COLO668 (cell line): ENCODE measurements around the gene ZNF578.
"Not testable (repeated sequence)": the region's sequence is repeated elsewhere in the genome, so short reads cannot be mapped to it uniquely, and the experiment has no call there.

Experiments
- DNase-seq: peaks from one replicate; lab custom pipeline; 2025; ENCODE audit not compliant: unreplicated experiment; lab: John Stamatoyannopoulos, UW

The ZNF578 gene

DNA sequence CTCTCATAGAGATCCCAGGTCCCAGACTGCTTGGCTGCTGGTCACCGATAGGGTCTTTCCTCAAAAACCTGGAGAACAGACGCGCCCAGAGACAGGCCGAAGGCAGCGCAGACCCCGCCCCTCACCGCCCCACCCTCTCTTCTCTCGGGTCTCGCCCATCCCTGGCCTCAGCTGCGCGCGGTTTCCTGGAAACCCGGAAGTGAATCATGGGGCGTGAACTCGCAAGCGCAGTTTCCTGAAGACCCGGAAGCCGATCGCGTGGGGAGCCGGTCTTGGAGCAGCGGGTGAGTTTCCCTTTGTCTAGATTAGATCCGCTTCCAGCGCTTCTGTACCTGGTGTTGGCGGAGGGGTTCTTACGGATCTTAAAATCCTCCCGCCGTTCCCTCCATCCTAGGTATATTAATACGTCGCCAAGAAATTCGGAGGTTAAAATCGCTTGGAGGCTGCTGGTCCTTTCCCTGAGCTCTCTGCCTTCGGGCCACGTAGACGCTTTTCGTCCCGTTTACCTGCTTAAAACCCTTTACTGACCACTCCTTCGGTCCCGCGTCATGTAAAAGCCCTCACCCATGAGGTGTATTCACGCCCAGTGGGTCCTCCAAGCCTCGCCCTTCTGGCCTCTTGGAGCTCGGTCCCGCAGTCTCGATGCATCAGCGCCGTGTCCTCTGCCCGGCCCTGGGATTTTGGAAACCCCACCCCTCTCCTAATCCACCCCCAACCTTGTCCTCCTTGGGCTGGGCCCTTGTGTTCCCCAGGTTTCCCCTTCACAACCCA is at the start of gene ZNF578:
TSS of gene ZNF578 (plus strand) at position 230 of the 771 bp plus-strand sequence. CDS start 48,293 bp downstream, outside the sequence.
- DNase-seq, result no peak

DNA sequence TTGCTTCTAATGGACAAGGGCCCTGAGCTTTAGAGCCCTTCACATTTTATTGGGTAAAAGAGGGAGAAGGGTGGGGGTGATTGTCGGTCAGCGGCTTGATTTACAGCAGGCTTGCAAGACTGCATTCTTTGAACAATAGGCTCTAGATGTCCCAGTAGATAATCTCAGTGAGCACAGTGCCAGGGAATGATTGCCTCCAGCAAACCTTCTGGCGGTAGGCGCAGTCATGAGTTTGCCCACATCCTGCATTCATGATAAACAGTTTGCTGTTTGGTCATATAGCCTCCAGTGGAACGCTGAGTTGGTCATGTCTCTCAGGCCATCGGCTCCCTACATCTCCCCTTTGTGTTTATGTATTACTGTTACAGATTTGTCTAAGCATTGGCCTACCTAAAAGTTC is 43.1 kb upstream of the ZNF578 start:
- DNase-seq, result no peak

GRCh38 chr19:52415711-52416110 is 37.6 kb upstream of the ZNF578 start:
- no peak for DNase-seq

GRCh38 chr19:52428937-52429336 is 24.4 kb upstream of the ZNF578 start, which contains the start of gene ZNF534:
Gene ZNF534, plus strand, starts transcription at chr19:52429148. Its CDS starts 2,327 bp downstream, at chr19:52431475.
- no peak for DNase-seq

- no peak for DNase-seq
Observed at GRCh38 chr19:52442179-52442578, 11.2 kb upstream of the ZNF578 start.

DNA sequence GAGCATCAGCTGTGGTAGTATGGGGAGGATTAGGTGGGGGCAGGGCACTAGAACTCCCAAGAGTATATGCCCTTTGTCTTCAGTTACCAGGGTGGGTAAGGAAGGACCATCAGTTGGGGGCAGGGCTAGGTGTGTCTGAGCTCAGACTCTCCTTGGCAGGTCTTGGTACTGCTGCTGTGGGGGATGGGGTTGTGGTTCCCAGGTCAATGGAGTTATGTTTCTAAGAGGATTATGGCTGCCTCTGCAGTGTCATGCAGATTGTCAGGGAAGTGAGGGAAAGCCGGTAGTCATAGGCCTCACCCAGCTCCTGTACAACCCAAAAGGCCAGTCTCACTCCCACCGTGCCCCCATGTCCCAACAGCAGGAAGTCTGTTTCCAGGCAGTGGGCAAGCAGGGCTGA is 8.8 kb upstream of the ZNF578 start:
- no peak for DNase-seq

DNA sequence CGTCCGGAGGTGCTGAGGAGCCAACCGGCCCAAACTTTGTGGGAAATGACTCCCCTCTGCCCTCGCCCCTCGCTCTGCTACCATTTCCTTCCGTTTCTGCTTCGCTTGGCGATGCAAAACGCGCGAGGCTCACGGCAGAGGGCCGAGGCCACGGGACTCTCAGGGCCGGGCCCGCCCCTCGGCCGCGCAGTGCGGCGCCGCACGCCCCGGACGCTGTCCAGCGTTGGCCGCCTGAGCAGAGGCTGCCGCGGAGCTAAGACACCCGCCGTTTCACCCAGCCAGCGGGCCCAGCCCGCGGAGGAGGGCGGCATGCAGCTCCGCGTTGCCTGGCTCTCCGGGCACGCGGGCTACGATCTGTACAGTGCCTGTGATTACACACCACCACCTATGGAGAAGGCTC is 2.1 kb upstream of the ZNF578 start:
- DNase-seq, result no peak

DNA sequence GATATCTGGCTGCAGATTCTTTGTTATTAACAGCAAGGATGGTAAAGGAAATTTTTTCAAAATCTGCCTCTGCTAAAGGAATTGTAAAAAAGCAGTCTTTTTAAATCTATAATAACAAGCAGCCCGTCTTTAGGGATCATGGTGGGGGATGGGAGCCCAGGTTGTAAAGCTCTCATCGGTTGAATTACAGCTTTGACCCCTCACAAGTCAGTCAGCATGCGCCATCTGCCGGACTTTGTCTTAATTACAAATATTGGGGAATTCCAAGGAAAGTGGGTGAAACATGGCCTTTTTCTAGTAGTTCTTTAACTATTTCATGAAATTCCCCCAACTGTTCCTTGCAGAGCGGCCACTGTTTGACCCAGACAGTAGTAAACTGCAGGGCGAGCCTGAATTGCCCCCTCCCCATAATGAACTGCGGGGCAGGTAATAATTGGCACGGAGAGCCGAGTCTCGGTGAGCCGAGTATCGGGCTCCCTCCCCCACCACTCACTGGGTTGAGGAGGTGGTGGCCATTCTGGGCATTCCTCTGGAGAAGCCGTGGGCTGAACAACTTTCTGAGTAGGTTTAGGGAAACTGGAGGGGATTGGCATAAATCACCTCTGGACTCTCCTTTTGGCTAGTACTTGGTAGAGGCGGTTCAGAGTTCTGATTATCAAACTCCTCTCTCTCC is 11.6 kb downstream of the ZNF578 start:
- peak; percentile 10 for DNase-seq

DNA sequence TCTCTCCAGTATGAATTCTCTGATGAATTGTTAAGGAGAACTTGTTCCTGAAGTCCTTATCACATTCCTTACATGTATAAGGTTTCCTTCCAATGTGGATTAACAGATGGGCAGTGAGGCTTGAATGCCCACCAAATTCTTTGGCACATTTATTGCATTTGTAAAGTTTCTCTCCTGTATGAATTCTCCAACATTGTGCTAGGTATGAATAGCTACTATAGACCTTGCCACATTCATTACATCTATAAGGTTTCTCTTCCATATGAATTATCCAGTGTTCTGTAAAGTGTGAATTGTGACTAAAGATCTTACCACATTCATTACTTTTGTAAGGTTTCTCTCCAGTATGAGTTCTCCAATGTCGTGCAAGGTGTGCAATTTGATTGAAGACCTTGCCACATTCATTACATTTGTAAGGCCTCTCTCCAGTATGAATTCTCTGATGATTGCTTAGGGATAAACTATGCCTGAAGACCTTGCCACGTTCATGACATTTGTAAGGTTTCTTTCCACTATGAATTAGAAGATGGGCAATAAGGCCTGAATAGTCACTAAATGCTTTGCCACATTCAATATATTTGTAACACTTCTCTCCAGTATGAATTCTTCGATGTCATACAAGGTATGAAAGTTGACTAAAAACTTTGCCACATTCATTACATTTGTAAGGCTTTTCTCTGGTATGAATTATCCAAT is 20.4 kb downstream of the ZNF578 start:
- DNase-seq, result no peak

DNA sequence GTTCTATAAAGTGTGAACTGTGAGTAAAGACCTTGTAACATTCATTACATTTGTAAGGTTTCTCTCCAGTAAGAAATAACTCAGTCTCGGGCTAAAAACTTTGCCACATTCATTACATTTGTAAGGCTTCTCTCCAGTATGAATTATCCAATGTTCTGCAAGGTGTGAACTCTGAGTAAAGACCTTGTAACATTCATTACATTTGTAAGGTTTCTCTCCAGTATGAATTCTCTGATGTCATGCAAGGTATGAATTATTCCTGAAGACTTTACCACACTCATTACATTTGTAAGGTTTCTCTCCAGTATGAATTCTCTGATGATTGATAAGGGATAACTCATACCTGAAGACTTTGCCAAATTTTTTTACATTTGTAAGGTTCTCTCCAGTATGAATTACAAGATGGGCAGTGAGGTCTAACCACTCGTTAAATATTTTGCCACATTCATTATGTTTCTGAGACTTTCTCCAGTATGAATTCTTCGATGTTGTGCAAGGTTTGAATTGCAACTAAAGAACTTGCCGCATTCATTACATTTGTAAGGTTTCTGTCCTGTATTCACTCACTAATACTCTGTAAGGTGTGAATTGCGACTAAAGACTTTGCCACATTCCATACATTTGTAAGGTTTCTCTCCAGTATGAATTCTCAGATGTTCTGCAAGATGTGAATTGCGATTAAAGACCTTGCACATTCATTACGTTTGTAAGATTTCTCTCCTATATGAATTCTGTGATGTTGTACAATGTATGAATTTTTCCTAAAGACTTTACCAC is 21.2 kb downstream of the ZNF578 start:
- DNase-seq, result no peak

DNA sequence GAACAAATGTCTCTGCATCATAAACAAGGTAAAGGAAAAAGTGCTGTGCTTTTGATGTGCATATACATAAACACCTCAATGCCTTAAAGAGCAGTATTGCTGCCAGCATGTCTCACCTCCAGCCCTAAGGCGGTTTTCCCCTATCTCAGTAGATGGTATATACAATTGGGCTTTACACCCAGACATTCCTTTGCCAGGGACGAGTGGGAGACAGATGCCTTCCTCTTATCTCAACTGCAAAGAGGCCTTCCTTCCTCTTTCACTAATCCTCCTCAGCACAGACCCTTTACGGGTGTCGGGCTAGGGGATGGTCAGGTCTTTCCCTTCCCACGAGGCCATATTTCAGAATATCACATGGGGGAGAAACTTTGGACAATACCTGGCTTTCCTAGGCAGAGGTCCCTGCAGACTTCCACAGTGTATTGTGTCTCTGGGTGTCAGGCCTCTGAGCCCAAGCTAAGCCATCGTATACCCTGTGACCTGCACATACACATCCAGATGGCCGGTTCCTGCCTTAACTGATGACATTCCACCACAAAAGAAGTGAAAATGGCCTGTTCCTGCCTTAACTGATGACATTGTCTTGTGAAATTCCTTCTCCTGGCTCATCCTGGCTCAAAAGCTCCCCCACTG is 30.9 kb downstream of the ZNF578 start:
- DNase-seq, result not testable (repeated sequence)

GRCh38 chr19:52485064-52485463 is 31.7 kb downstream of the ZNF578 start:
- not testable (repeated sequence) for DNase-seq

DNA sequence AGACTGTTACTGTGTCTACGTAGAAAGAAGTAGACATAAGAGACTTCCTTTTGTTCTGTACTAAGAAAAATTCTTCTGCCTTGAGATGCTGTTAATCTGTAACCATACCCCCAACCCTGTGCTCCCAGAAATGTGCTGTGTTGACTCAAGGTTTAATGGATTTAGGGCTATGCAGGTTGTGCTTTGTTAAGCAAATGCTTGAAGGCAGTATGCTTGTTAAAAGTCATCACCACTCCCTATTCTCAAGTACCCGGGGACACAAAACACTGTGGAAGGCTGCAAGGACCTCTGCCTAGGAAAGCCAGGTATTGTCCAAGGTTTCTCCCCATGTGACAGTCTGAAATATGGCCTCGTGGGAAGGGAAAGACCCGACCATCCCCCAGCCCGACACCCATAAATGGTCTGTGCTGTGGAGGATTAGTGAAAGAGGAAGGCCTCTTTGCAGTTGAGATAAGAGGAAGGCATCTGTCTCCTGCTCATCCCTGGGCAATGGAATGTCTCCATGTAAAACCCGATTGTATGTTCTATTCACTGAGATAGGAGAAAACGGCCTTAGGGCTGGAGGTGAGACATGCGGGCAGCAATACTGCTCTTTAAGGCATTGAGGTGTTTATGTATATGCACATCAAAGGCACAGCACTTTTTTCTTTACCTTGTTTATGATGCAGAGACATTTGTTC is 32.3 kb downstream of the ZNF578 start:
- not testable (repeated sequence) for DNase-seq

- peak; percentile 39 for DNase-seq
Observed at GRCh38 chr19:52492201-52492993, 39.0 kb downstream of the ZNF578 start.

- DNase-seq, result peak; percentile 1
Observed at GRCh38 chr19:52492994-52493470, 39.7 kb downstream of the ZNF578 start.

- no peak for DNase-seq
Observed at GRCh38 chr19:52494518-52494917, 41.2 kb downstream of the ZNF578 start.

- no peak for DNase-seq
Observed at GRCh38 chr19:52498571-52498970, 45.2 kb downstream of the ZNF578 start.

DNA sequence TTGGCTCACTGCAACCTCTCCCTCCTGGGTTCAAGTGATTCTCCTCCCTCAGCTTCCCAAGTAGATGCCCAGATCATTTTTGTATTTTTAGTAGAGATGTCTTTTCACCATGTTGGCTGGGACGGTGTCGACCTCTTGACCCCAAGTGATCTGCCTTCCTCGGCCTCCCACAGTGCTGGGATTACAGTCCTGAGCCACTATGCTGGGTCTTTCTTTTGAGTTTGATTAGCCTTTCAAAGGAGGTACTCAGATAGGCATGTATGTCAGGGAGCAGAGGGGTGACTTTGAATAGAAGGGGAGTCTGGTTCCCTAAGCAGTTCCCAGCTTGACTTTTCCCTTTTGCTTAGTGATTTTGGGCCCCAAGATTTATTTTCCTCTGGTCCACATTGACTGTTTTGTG is 47.1 kb downstream of the ZNF578 start:
- not testable (repeated sequence) for DNase-seq

DNA sequence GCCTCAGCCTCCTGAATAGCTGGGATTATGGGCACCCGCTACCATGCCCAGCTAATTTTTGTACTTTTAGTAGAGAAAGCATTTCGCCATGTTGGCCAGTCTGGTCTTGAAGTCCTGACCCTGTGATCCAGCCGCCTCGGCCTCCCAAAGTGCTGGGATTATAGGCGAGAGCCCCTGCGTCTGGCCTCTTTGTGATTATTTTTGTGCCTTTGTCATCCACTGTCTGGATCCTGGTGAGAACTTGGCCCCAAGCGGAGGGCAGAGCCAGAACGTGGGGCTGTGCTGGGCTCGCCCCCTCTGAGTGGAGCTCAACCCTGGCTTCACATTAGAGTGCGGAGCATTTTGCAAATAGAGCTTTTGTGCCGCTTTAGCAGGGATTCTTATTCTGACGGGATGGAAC is 47.6 kb downstream of the ZNF578 start:
- DNase-seq, result not testable (repeated sequence)
